Activated CD4-positive, alpha-beta T cell treated with anti-CD3 and anti-CD28 coated beads for 4 hours (primary cell): ENCODE measurements around the gene BTNL9.
"Not testable (repeated sequence)": the region's sequence is repeated elsewhere in the genome, so short reads cannot be mapped to it uniquely, and the experiment has no call there.

Source experiments
- DNase-seq, 2 donors: peaks; one replicate each; pipeline ENCODE4 v3.0.0-alpha.2; 2020

BTNL9 gene

DNA sequence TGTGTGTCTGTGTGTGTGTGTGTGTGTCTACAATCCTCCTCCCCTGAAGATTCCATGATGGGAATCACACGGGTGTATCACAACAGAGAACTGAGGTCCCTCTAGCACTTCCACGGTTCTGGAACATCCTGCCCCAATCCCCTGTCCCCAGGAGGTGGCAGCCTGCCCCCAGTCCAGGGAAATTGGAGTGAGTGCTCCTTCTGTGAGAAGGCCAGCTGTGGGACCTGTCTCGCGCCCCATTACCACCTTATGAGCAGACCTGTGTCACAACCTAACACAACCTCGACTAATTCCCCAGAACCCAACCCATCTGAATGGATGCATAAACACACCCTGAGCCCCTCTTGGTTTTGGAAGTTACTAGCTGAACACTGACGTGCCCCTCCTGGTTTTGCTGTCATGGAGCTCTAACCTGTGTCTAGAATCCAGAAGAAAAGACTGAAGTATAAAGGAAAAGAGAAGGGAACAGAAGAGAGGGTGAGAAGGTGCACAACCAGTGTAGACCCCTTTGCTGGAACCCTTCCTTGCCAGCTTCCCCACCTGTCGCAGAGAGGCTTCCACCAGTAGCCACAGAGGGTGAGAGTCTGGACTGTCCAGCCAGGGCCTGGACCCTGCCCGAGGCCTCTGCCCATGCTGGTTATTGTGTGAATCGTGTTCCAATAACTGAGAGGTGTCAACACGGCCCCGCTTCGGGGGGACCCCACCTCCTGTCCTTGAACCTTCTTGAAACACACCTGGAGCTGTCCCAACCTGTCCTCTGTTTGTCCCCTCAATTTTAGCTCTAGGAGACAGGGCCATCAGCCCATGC lies 3.4 kb downstream of the BTNL9 start:
- no peak for DNase-seq

DNA sequence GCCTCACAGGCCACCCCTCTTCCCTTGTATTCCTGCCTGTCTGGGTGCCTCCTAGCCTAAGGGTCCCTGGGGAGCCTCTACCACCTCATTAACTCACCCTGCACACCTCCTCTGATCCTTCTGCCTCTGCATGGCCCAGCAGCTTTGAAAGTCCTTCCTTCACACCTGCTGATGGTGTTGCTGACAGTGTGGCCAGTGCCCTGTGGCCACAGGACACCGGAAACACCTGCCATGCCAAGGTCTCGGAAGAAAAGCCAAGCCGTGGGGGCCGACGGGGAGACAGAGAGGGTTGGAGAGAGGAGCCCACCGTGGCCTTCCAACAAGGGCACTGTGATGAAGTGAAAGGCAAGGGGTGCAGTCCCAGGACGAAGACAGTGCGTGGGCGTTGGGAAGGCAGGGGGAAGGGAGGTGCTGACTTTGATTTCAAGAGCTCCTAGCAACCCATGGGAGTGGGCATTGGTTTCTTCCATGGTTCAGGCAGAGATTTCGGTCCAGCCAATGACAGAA lies 4.1 kb downstream of the BTNL9 start:
- DNase-seq: no peak

DNA sequence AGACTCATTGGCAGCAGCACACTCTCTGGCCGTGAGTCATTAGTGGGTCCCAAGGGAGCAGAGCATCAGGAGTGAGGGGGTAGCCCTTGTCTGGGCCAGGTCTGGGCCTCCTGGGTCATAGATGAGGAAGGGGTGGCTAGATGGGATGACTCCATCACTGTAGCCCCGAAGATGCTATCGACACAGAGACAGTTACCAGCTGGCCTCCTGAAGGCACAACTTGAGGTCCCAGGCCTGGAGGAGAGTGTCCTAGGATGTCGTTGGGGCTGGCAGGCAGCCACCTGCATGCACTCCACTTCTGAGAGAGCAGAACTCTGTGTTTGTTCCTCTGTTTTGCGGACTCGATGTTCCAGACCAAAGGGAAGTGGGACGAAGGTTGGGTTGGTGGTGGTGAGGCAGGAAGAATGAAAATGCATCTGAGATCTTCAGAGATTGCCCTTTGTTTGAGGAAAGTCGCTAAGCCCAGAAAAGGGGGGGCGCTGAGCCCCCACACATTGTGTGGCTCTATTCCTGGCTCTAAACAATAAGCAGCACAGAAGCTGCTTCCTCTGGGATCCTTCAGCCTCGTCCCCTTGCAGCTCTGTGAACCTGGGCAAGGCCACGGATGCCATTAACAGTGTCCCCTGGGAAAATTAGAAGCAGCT lies 4.7 kb downstream of the BTNL9 start:
- no peak for DNase-seq

DNA sequence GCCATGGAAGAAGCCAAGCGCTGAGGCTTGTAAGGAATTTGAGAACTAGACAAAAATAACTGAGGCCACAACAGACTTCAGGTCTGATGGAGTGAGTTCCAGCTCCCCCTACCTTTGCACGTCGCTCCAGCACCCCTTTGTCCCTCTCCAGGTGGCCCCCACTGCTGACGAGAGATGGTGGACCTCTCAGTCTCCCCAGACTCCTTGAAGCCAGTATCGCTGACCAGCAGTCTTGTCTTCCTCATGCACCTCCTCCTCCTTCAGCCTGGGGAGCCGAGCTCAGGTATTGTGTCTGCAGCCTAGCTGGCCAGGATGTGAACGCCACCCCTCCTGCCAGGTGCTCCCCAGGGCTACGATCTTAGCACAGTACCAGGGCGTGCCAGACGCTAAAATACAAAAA lies 5.2 kb downstream of the BTNL9 start:
- no peak for DNase-seq

DNA sequence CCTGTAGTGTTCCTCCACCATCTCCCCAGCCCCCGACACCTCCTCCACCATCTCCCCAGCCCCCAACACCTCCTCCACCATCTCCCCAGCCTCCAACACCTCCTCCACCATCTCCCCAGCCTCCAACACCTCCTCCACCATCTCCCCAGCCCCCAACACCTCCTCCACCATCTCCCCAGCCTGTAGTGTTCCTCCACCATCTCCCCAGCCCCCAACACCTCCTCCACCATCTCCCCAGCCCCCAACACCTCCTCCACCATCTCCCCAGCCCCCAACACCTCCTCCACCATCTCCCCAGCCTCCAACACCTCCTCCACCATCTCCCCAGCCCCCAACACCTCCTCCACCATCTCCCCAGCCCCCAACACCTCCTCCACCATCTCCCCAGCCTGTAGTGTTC lies 5.8 kb downstream of the BTNL9 start:
- not testable (repeated sequence) for DNase-seq

DNA sequence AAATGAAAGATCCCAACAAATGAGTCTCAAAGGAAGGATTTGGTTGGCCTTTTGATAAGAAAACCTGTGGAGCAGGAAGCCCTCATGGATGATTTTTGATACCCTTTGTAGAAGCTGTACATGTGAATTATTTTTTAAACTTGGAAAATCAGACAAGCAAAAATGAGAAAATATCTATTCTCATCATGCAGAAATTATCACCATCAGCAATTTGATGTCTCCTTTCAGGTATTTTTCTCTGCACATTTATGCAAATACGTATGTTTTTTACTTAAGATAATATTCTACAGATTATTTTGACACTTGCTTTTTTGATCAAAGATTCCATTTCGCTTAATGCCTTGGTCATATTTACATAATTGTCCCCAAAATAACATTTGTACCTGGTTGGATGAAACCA lies 7.2 kb downstream of the BTNL9 start:
- DNase-seq: no peak

DNA sequence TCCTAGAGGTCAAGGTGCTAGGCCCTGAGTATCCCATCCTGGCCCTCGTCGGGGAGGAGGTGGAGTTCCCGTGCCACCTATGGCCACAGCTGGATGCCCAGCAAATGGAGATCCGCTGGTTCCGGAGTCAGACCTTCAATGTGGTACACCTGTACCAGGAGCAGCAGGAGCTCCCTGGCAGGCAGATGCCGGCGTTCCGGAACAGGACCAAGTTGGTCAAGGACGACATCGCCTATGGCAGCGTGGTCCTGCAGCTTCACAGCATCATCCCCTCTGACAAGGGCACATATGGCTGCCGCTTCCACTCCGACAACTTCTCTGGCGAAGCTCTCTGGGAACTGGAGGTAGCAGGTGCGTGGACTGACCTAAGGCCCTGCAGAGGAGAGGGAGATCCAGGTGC lies 7.9 kb downstream of the BTNL9 start:
- no peak for DNase-seq

DNA sequence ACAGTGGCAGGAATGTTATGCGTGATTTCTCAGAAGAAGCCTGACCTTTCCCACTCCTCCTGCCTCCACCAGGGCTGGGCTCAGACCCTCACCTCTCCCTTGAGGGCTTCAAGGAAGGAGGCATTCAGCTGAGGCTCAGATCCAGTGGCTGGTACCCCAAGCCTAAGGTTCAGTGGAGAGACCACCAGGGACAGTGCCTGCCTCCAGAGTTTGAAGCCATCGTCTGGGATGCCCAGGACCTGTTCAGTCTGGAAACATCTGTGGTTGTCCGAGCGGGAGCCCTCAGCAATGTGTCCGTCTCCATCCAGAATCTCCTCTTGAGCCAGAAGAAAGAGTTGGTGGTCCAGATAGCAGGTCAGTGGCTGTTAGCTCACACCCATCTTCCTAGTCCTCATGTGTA lies 9.9 kb downstream of the BTNL9 start:
- no peak for DNase-seq

DNA sequence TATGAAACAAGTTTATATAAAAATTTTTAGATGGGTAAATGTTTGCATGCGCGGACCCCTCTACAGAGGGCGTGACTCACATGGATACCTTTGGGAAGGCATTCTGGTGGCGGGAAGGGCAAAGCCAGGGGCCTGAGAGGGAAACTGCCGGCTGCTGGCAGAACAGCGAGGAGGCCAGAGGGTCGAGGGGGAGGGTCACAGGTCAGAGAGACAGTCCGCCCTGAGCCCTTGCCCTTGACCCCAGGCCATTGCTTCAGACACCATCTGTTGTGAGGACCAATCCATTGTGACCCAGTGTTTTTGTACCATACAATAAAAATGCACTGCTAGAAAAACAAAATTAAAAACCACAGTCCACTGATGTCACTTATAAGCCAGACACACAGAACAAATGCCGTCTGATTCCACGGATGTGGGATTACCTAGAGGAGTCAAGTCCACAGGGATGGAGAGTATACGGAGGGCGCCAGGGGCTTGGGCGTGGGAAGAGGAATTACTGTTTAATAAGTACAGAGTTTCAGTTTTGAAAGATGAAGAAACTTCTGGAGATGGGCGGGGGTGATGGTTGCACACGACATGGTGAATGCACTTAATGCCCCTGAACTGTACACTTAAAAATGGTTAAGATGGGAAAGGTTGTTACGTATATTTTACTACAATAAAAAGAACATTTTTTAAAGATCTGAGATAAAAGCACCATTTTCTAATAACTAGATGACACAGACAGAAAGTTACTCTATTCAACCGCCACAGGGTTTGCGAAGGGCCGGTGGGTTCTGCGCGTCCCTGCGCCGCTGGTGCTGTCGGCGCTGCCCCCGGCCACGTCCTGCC lies 12.0 kb downstream of the BTNL9 start:
- DNase-seq: no peak

DNA sequence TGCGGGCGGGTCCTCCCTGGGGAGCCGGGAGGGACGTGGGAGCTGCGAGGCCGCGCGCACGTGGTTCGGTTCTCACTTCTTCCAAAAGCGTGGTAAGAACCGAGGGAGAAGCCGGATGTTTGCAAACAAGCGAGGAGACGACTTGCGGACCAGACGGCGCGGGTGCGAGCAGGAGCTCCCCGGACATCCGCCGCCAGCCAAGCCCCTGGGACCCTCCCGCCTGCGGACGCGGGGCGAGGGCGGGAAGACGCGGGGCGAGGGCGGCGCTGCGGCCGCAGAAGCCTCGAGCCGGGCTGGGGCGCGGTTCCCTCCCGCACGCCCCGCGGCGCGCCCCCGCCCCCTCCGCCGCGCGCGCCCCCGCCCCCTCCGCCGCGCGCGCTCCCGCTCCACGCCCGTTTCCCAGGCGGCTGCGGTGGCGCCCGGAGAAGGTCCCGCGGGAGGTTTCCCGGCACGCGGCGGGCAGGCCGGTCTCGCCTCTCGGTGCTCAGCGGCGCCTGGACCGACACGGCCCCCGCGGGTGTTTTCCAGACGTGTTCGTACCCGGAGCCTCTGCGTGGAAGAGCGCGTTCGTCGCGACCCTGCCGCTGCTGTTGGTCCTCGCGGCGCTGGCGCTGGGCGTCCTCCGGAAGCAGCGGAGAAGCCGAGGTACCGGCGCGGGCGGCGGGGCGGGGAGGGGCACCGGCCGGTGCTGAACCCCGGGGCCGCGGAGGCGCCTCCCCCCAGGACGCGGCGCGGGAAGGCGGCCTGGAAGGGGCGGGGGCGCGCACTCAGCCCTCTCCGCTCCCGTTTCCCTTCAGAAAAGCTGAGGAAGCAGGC lies 12.8 kb downstream of the BTNL9 start:
- DNase-seq: no peak

DNA sequence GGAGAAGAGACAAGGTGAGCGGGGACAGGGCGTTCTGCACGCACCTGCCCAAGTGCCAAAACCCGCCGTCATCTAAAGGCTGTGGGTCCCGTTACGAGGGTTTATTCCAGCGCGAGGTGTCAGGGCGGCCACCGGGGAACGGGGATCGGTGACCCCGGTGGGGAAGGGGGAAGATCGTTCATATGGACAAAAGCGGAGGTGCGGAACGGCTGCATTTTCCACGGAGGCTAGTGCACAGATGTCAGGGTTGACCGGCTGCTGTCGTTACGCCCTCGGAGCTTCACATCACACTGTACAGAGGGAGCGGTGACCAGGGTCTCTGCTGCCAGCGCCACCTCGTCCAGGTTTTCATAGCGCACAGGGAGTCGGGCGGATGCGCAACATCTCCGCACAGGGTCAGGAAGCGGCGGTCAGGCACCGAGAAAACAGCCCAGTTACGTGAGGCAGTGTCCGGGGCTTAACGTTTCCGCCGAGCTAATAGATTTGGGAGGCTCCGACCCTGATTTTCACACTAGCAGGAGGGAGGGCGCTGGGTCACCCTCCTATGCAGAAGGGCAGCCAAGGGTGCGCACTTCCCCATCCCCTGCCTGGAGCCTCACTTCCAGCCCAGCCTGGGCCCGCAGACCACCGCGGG lies 13.5 kb downstream of the BTNL9 start:
- DNase-seq: no peak

DNA sequence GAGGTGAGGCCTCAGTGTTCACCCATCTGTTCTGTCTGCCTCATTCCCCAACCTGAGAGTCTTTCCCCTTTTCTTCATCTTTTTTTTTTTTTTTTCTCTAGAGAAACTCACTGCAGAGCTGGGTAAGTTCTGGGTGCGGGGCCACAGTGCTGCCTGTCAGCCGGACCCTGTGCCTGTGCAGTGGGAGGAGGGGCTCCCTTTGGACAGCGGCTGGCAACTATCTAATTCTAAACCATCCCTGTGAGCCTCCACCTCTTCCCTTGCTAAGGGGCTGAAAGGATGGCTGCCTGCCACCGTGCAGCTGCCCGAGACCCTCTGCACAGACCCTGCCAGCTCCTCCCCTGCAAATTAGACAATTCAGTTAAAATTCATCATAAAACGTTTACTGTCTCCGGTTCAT lies 14.1 kb downstream of the BTNL9 start:
- no peak for DNase-seq

DNA sequence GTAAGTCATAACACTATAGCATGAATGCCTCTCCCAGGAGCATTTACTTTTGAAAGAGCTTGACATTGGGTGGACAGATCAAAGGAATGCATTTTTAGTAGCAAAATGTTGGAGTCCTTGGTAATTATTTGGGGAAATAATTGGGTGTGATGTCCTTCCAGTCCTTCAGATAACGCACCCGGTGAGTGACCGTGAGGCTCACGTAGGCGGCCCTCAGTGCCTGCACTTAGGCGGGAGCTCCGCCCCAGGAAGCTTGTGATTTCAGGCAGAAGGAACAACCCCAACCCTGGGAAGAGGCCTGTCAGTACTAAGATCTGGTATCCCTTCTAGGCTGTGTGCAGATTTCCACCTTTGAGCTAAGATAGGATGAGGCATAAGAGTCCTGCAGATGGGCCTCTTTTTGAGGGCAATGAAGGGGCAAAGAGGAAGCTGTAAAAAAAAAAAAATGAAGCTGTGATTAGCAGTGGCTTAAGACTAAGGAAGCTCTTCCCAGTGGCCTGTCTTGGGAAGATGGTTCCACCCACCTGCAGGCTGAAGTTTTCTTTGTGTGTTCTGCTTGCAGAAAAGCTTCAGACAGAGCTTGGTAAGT lies 14.9 kb downstream of the BTNL9 start:
- DNase-seq: no peak

DNA sequence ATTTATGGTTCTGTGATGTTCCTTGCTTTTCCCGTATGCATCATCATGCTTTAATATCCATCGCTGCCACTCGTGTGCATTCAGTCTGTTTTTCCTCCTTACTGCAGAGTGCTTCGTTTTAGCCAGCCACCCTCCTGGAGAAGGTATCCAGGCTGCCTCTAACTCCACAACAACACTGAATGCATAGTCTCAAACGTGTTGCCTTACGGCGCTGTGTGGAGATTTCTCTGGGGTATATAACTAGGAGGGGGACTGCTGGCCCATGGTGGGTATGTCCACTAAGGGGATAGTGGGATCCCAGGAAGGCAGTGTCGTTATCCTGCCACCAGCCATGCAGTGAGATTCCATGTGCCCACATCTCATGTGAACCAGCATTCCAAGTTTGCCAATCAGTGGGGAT lies 16.4 kb downstream of the BTNL9 start:
- no peak for DNase-seq

DNA sequence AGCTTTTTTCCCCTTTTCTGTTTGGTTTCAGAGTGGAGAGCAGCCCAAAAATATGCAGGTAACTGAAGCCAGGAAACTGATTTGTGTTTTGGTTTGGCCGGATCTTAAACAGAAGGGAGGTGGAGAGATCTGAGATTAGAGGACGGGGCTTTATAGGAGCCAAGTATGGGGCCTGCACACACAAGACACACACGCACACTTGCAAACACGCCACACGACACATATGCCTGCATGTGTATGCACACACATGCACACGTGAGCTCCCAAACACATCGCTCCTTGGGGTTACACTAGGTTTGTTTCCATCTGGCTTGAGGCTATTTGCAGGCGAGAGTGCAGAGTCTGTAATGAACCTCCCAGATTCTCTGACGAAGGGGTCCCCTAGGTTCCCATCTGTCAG lies 18.3 kb downstream of the BTNL9 start:
- DNase-seq: no peak

DNA sequence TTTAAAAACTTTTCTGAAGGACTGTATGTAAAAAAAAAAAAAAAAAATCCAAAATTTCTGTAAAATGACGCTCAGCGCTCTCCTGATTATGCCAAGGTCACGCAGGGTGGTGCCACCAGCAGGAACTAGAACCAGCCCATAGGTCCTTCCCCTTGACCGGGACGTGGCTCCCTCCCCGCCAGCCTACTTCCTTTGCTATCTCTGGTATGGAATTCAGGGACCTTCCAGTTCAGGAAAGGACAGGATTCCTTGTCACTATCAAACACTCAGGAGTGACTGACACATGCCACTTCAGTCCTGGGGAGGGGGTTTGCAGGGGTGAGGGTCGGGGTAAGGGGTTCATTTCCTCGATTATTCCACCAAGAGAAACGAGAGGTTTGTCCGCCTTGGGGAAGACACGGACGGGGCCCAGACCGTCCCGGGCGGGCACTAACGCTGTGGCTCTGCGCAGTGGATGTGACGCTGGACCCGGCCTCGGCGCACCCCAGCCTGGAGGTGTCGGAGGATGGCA lies 18.8 kb downstream of the BTNL9 start:
- DNase-seq: no peak

DNA sequence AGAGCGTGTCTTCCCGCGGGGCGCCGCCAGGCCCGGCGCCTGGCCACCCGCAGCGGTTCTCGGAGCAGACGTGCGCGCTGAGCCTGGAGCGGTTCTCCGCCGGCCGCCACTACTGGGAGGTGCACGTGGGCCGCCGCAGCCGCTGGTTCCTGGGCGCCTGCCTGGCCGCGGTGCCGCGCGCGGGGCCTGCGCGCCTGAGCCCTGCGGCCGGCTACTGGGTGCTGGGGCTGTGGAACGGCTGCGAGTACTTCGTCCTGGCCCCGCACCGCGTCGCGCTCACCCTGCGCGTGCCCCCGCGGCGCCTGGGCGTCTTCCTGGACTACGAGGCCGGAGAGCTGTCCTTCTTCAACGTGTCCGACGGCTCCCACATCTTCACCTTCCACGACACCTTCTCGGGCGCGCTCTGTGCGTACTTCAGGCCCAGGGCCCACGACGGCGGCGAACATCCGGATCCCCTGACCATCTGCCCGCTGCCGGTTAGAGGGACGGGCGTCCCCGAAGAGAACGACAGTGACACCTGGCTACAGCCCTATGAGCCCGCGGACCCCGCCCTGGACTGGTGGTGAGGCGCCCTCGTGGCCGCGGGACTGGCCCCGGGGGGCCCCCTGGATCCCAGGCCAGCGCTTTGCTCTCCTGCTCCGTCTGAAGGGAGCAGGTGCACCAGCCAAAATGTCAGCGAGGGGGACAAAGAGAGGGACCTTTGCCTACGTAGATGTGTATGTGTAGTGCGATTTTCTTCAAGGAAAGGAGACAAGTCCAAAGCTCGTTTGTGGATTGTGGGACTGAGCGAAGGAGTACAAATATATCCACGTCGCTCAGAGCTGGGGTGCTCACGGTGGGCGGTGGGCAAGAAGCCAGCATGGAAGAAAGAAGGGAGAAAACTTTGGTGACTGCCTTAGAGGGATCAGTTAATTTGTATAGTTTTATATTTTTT lies 19.5 kb downstream of the BTNL9 start:
- no peak for DNase-seq

DNA sequence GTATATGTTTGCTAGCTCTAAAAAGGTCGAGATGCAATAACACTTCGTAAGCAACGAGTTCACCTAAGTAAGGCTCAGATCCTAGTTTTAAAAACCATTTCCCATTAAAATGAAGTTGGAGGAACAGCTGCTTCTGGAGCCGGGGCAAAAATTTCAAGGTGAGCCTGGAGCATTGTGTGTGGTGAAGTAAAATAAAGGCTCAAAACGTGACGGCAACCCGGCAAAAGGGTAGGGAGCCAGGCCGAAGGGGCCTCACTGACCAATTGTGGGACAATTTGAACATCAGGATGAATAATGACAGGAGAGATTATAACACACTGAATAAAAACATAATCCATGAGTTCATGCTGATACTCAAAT lies 20.1 kb downstream of the BTNL9 start:
- no peak for DNase-seq

DNA sequence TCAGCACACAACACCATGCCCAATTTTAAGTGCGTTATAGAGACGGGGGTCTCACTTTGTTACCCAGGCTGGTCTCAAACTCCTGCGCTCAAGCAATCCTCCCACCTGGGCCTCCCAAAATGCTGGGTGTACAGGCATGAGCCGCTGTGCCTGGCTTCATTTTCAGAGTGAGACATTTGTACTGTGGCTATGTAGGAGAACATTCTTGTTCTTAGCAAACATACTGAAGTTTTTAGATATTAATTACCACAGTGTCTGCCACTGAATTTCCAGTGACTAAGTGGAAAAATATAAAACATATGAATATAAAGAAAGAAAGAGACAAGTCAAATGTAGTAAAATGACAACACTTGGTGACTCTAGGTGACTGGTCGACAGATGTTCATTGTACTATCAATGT lies 20.9 kb downstream of the BTNL9 start:
- no peak for DNase-seq

DNA sequence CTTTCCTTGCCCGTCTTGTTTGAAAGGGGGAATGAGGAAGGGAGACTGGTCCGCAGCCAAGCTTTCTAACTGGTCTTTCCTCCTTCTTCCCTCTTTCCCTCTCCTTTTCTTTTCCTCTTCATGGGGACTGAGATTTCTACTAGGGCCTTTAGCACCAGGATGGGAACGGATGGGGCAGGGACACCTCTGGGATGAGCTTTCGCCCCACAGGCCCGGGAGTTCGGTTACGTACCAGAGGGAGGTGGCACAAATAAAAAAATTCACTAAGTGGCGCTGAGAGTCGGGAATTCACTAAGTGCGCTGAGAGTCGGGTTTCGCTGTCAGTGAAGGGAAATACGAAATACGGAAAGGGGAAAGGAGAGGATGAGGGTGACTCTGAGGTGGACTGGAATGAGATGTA lies 21.6 kb downstream of the BTNL9 start:
- no peak for DNase-seq

DNA sequence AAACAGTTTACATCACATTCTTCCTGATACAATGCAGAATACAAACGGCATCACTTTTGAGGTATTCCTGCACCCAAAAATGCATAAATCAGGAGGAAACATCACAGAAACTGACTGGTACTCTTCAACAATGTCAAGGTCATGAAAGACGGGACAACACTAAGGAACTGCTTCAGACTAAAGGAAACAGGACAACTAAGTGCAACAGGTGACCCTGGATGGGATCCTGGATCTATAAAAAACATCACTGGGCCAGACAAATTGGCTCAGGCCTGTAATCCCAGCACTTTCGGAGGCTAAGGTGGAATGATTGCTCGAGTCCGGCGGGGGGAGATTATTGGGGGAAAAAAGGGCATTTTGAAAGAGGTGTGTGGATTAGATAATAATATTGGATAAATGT lies 22.6 kb downstream of the BTNL9 start:
- no peak for DNase-seq
